ENCODE measurements around the gene LPCAT4.
A peak's percentile ranks its signal among the peaks of the same experiment; 100 is the strongest.
"Not testable (repeated sequence)": the region's sequence is repeated elsewhere in the genome, so short reads cannot be mapped to it uniquely, and the experiment has no call there.

The LPCAT4 gene

DNA sequence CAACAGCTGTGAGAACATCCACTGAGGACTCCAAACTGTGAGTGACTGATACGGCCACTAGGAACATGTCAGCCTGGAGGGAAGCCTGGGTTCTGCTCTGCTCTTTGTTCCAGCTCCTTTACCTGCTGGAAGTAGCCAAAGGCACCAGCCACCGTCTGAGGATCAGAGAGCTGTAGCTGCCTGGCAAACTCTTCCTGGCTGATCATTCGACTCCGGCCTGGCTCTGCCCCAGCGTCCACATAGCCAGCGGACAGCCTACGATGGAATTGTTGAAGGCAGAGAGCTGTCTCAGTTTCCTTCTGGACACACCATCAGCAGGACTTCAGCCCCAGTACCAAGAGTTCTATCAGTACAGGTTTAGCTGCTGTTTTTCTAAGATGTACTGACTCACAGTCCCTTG, 5.7 kb downstream of the LPCAT4 start:
- no peak for DNase-seq

DNA sequence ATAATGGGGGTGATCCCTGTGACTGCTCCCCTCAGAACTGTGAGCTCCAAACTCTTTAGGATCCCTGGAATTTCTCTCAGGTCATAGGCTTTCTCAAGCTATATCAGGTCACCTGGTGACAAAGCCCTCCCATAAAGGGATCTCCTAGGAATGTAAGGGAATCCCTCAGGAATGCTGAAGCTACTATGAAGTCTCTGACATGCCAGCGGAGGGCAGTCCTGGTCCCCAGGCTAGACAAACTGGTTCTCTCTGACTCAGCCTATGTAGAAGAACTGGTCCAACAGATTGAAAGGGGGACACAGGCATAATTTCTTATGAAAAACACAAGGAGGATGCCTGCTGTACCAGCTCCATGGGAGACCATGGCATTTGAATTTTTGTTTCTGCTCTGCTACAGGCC, 6.7 kb downstream of the LPCAT4 start:
- no peak for DNase-seq

DNA sequence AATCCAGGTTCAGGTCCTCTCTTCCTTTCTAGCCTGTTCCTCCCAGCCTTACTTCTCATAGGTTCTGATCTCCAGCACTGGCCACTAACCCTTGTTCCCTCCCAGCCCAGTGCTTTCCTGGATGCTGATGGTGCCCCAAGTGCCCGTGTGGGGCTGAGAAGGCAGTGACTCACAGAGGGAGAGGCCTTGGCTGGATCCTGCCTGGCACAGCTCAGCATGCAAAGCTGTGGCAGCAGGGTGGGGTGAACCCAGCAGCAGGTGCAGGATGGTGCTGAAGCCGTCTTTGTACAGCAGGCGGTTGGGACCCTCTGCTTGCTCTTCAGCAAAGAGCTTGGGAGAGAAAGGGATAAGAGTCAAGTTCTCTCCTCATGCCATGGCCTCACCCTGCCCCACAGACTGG, 7.6 kb downstream of the LPCAT4 start:
- DNase-seq, result no peak

DNA sequence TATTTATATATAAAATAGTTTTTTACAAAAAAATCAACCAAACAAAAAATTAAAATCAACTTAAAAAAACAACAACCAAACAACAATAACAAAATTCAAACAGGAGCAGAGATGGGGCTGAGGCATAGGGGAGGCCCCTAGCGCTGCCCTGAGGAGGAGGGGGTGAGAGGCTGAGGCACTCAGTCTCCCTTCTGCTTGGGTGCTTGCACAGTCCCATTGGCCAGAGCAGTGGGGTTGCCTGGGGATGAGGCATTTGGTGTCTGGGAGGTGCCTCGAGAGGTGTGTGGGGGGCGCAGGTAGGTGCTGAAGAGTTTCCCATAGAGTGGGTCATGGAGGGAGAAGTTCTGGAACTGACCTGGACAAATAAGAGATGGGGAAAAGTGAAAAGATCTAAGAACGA, 8.0 kb downstream of the LPCAT4 start:
- DNase-seq, result no peak

DNA sequence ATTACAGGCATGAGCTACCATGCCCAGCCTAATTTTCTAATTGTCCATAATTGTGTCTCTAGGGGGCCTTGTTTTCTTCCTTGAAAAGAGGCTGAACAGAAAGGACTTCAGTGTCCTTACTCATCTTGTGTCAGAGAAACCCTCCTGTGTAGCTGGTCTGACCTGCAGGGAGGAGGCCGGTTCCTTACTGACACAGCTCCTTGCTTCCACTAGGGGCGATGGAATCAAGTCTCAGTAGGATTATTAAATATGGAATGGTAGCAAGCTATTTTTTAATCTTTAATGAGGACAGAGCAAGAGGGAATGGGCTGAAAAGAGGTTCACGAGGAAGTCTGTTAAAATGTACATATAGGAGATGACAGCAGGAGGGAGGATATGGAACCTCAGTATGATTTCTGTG, 8.6 kb downstream of the LPCAT4 start:
- DNase-seq, result no peak

DNA sequence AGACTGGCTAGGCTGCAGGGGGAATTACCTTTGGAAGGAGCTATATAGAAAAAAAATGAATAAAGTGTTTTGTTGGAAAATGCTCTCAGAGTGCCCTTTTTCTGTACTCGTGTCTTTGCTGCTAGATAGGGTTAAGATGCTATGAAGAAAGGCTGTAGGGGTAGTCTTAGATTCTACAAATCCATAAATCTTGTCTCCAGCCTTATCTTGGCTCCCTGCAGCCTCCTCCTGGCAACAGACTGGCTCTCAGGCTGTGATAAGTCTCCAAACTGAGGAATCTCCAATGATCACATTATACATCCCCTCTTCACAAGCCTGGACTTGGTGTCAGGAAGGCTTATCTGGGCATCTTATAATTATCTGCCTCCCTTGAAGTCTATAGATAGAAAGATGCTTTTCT, 9.3 kb downstream of the LPCAT4 start:
- DNase-seq, result no peak

DNA sequence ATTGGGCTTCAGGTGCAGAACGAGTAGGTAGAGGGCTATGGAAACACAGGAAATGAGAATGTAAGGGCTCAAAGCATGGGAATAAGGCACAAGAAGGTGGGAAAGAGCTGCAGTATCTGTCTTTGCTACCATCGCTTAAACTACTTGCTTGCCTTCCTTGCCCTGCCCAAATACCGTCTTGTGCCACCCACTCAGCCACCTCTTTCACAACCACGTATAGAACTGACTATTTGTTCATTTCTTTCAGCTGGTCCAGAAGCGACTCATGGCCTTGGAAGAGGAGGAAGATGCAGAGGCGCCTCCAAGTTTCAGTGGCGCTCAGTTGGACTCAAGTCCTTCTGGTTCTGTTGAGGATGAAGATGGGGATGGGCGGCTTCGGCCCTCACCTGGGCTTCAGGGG, 11.8 kb downstream of the LPCAT4 start:
- DNase-seq, result no peak

DNA sequence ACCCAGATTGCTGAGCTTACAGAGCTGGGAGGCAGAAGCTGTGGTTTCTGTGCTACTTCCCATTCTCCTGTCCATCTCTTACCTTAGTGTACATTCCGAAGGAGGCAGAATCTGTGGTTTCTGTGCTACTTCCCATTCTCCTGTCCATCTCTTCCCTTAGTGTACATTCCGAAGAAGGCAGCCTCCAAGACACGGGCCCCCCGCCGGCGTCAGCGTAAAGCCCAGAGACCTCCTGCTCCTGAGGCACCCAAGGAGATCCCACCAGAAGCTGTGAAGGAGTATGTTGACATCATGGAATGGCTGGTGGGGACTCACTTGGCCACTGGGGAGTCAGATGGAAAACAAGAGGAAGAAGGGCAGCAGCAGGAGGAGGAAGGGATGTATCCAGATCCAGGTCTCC, 12.7 kb downstream of the LPCAT4 start:
- no peak for DNase-seq

DNA sequence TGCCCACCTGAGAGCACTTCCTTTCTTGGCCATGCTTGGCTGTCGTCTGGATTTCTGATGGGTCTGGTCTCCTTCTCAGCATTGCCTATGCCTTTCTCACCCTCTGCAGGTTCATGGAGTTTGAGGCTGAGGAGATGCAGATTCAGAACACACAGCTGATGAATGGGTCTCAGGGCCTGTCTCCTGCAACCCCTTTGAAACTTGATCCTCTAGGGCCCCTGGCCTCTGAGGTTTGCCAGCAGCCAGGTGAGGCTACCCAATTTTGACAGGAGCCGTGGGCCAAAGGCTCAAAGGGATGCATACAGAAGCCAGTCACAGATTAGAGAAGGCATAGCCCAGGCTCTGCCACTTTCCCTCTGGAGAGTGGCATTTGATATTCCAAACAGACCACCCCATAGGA, 13.4 kb downstream of the LPCAT4 start:
- DNase-seq, result no peak

DNA sequence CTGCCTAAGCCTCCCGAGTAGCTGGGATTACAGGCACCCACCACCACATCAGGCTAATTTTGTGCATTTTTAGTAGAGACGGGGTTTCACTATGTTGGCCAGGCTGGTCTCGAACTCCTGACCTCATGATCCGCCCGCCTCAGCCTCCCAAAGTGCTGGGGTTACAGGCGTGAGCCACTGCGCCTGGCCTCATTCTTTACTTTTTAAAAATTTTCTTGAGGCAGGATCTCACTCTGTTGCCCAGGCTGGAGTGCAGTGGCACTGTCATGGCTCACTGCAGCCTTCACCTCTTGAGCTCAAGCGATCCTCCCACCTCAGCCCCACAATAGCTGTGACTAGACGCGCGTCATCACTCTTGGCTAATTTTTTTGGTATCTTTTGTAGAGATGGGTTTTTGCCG, 14.0 kb downstream of the LPCAT4 start:
- not testable (repeated sequence) for DNase-seq

DNA sequence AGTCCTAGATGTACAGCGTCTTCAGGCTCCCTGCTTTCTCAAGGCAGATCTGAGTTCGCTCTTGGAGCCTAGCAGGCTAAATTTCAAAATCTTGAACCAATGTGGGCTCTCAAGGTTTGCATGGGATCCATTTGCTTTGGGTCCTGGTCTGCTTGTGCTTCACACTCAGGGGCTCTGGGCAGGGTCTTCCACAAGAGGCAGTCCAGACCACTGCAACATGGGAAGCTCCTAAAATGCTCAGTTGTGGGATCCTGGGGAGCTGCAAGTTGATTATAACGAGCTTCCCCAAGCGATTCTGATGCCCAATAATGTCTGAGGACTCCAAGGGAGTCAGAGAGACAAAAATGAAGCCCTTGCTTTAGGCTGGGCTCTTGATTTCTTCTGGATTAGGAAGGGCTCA, 17.2 kb downstream of the LPCAT4 start:
- no peak for DNase-seq

DNA sequence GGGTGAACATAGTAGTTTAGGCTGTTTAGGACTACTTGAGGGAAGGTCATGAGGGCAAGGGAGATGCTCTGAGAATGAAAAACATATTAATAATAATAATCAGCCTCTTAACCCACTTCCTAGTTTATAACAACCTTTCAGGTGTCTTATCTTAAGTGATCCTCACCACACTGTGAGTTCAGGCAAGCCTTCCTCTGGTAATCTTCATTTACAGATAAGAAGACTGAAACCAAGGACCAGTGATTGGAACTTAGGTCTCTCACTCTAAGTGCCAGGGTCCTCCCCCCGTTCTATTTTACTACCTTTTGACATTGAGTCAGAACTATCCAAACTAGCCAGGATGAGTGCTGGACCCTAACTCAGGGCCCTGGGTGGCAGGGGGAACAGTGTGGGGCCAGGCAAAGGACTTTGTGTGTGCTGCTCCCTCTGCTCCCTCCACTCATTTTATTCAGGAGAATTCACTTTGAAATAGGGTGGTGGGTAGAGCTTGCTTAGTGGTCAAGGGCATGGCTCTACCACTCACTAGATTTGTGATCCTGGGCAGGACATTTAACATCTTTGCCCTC, 18.2 kb downstream of the LPCAT4 start:
- DNase-seq, result no peak

DNA sequence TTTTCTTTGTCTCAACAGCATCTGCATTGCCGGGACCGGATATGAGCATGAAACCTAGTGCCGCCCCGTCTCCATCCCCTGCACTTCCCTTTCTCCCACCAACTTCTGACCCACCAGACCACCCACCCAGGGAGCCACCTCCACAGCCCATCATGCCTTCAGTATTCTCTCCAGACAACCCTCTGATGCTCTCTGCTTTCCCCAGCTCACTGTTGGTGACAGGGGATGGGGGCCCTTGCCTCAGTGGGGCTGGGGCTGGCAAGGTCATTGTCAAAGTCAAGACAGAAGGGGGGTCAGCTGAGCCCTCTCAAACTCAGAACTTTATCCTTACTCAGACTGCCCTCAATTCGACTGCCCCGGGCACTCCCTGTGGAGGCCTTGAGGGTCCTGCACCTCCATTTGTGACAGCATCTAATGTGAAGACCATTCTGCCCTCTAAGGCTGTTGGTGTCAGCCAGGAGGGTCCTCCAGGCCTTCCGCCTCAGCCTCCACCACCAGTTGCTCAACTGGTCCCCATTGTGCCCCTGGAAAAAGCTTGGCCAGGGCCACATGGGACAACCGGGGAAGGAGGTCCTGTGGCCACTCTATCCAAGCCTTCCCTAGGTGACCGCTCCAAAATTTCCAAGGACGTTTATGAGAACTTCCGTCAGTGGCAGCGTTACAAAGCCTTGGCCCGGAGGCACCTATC, 18.9 kb downstream of the LPCAT4 start:
- no peak for DNase-seq

DNA sequence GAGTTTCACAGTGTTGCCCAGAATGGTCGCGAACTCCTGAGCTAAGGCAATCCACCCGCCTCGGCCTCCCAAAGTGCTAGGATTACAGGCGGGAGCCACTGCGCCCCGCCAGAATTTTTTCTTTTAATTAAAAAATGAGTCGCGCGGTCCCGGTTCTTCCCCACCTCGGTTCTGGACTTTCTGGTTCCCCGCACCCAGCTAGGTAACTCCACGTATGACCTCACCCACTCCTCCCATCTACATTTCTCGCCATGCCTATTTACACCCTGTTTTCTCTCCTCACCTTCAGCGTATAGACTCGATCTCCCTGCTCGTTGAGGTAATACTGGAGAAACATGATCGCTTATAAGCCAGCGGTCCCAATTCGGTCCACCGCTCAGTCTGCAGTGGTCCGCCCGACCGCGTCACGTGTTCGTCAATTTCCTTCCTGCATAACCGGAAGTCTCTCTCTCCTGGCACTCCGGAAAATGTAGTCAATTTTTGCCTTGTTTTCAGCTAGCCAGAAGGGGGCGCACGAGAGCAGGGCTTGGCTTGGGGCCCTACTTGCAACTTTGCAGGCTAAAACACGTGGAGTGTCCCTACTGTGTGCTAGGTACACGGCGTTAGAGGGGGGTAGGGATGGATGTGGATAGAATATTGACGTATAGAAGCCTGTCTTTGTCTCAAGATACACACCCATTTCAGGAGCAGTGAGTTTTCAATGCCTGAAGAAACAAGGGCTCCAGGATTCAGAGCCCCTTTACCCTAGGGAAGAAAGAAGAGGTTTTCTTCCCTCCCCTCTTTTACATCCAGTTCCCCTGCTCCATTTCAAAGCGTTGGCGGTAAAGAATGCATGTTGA, 24.0 kb downstream of the LPCAT4 start, which contains the start of the genes NOP10 and NUTM1:
TSS of gene NOP10 (minus strand) at position 400 of the 839 bp plus-strand sequence. CDS start at position 337, 63 bp downstream.
TSS of gene NUTM1 (plus strand) at position 579 of the 839 bp plus-strand sequence. CDS start 382 bp downstream, outside the sequence.
- peak; percentile 98 for DNase-seq

DNA sequence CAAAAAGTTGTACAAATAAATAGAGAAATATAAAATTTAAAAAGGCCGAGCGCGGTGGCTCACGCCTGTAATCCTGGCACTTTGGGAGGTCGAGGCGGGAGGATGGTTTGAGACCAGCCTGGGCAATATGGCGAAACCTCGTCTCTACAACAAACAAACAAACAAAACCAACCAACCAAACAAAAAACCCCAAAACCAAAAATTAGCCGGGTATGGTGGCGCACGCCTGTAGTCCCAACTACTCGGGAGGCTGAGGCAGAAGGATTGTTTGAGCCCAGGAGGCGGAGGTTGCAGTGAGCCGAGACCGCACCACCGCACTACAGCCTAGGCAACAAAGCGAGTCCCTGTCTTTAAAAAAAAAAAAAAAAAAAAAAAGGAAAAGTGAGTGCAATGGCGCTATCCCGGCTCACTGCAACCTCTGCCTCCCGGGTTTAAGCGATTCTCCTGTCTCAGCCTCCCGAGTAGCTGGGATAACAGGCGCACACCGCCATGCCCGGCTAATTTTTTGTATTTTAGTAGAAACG, 24.7 kb downstream of the LPCAT4 start:
- DNase-seq, result not testable (repeated sequence)

DNA sequence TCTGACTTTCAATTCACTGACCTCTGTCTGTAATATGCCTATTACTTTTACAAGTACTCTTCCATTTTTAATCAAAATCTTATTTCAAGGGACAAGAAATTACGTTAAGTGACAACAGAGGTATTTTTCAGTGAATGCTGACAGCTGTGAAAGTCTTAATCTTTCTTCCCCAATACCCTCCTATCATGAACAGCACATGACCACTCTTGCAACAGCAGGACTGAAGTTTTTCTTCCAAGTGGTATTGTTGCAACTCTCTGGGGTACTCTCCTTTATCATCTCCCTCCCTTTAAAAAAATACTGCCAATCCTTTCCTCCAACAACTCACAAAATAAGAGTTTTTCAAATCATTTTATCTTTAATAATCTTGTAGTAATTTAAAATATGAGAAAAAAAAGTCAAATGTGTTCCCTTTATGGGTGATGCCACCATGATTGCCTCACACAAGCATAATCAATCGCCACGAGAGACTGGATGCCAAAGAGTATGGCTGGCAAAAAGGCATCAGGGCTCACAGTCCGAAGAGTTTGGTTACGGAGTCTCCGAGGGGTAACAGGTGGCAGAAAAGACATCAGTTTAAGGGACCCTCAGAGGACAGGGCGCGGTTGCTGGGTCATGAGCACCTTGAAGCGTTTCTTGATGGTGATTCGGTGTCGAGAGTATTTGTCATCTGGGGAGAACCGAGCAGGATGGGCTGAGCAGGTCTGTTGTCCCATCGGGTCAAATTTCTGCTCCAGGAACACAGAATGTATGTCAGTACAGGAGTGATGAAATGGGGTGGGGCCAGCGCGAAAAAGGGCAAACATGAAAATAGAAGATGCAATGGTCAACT, 25.4 kb downstream of the LPCAT4 start:
- DNase-seq, result no peak

DNA sequence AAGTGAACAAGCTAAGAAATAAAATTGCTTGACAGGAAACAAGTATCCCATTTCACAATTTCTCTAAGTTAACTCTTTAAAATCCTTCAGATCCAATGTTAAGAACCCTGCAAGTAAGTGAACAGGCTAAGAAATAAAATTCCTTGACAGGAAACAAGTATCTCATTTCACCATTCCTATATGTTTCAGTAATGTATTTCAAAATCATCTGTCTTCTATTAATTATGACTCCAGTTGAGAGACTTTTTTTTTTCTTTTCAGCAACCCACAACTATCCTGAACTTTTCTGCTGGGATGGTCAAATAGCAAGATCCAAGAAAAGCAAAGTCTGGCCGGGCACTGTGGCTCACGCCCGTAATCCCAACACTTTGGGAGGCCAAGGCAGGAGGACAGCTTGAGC, 27.1 kb downstream of the LPCAT4 start:
- no peak for DNase-seq

DNA sequence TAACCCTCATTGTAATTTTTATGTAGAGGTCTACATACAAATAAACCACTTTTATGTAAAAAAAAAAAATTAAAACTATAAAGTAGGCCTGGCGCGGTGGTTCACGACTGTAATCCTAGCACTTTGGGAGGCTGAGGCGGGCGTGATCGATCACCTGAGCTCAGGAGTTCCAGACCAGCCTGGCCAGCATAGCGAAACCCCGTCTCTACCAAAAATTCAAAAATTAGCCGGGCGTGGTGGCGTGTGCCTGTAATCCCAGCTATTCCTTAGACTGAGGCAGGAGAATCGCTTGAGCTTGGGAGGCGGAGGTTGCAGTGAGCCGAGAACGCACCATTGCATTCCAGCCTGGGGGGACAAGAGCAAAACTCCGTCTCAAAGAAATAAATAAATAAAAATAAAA, 28.6 kb downstream of the LPCAT4 start:
- DNase-seq, result no peak

DNA sequence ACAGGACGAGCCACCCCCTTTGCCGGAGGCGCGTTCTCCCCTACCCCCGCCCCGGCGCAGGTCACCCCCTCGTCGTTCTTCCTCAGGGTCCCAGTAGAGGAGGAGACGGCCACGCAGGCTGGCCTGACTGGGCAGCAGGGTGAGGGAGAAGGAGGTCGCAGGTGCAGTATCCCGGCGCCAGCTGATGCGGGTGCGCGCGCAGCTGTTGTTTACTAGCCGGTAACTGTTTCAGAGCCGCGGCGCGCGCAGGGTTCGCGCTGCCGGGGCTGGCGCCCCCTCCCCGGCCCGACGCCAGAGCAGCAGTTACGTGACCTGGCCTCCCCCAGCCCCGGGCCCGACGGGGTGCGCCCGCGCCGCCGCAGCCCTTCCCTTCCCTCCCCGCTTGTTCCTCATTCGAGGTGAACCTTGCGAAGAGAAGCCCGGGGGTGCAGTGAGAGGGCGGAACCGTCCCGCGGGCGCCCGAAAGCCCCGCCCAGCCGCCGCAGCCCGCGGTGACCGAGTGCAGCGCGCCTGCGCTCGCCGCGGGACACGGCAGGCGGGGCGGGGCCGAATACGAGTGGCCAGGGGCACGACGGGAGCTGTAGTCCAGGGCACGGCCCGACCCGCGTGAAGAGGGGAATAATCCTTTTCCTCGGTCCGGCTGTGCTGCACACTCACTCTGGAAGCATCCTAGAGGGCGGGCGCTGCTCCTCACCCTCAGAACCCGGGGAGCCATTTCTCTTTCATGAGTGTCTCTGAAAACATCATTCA, 29.3 kb downstream of the LPCAT4 start, which contains the start of gene SLC12A6:
TSS of gene SLC12A6 (minus strand) at position 225 of the 750 bp plus-strand sequence. CDS start 1,101 bp downstream, outside the sequence.
- peak; percentile 94 for DNase-seq

DNA sequence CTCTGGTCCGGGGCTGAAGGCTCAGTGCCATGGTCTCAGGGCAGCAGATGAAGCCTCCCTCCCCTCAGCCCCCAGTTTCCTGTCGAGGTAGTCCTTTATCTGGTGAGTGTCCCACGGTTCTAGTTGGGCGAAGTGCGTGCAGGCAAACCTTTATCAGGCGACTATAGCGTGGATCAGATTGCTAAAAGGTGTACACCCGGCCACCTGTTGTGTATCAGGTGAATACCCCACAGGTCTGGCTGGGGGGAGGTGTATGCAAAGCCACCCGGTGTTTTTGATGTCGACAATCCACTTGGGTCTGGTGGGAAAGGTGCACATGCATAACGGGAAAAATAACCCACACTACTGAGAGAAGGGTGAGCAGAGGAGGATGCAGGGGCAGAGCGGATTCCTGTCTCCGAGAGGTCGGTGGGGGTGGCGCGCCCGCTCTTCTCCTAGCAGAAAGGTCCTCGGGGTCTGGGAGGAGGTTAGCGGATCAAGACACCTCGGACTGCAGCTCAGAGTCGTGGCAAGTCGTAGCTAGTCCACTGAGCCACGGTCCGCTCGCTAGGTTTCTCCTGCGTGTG, 29.9 kb downstream of the LPCAT4 start:
- DNase-seq, result peak; percentile 38

DNA sequence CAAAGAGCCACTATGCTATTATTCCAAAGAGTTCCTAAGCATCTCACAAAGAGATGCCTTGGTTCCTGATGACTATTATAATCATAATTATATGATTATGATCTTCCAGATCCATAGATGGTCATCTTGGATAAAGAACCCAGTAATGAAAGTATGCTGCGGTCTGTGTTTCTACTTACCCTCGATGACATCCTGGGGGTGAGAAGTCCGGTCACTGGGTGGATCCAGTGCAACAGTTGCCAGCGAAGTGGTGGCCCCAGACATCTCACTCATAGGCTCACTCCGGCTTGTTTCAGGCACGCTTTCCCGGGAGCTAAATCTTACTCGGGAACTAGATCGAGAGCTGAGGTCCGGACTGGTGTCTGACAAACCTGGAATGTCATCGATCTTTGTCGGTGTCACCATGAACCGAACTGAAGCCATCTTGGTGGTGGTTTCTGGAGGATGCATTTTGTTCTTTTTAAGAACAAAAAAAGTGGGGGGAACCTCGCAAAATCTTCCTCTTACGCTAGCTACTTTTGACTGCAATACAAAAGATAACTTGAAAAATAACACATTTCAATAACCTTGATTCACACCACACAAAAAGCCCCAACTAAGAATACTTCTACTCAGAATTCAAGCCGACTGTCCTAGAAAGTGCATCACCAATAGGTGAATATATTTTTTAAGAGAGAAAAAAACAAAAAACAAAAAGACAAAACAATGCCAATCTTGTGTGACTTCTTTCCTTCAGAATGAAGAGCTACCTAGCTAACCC, 30.6 kb downstream of the LPCAT4 start:
- no peak for DNase-seq
